GM23248 (cell line): Measurements from ENCODE around the gene FAM136A.

Source experiments
- EZH2 ChIP-seq: fragments of 200-600 bp; sonication (generic); IDR thresholded peaks from 2 replicates; pipeline ENCODE4 v1.6.1; 2018; ENCODE audit warnings: antibody characterized with exemption, mild to moderate bottlenecking; ENCODE audit not compliant: insufficient read depth, poor library complexity, severe bottlenecking
- EZH2phosphoT487 ChIP-seq: fragments of 200-600 bp; sonication (generic); IDR thresholded peaks from 2 replicates; pipeline ENCODE4 v1.6.1; 2018; ENCODE audit warnings: antibody characterized with exemption, moderate library complexity, mild to moderate bottlenecking, low read depth; ENCODE audit not compliant: insufficient read depth

- no peak for TF ChIP-seq EZH2phosphoT487
- TF ChIP-seq EZH2: no peak
Measured at GRCh38 chr2:70255637-70256314, 46.1 kb downstream of the FAM136A start.
